Midbrain (tissue), 1 donor: ENCODE measurements around the gene NFIB.

Experiments
- DNase-seq: peaks from one replicate; lab custom pipeline; 2025; lab: John Stamatoyannopoulos, UW

Gene NFIB

GRCh38 chr9:14104496-14104895 lies 209.4 kb downstream of the NFIB start:
- no peak for DNase-seq

DNA sequence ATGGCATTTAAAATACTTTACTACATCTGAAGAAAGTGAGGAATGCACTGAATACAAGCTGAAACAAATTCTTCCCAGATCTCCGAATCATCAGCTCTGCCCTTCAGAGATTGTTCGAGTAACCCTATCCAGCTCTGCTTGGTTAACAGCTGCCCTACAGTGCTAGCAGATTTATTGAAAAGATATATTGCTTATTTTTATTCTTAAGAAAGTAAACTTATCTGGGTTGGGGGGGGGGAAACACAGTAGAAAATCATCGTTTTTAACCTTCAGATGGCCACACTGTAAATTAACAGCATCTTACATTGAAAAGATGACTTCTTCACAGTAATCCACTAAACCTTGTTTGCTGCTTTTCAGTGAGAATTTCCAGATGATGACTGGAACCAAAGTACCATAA lies 210.8 kb downstream of the NFIB start:
- DNase-seq = no peak

DNA sequence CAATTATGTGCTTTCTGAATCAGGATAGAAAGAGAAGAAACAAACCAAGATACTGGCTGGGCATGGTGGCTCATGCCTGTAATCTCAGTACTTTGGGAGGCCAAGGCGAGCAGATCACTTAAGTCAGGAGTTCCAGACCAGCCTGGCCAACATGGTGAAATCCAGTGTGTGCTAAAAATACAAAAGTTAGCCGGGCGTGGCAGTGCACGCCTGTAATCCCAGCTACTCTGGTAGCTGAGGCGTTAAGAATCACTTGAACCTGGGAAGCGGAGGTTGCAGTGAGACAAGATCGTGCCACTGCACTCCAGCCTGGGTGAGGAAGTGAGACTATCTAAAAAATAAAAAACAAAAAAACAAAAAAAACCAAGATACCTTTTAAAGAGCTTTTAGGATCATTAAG lies 214.2 kb downstream of the NFIB start:
- DNase-seq = no peak

DNA sequence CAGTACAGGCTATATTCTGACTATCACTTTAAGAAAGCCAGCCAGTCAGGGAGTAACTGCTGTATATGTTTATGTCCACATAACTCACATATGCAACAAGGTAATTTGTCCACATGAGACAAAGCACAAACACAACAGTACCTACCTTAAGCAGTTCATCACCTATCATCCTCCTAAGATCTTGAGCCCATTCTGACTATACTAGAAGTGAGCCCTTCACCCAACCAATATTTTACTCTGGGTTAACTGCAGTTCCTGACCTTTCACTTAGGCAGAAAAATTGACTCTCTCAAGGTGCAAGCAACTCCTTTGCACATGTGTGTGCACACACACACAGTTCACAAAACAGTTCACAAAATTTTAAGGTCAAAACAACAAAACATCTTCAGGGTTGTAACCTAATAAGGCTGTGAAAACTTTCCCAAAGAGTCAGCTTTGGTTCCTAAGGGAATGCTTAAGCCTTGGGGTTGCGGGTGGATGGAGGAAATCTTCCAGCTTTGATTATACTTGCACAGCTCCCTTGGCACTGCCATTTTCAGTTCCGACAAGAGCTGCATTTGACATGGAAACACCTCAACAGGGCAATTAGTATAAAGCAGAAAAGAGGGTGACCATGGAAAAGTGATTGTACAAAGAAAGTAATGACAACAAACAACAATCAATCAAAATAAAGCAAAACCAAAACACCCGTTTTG lies 215.3 kb downstream of the NFIB start:
- DNase-seq = no peak

GRCh38 chr9:14097666-14098415 lies 216.1 kb downstream of the NFIB start:
- DNase-seq = no peak

GRCh38 chr9:14097215-14097614 lies 216.7 kb downstream of the NFIB start:
- DNase-seq = no peak

GRCh38 chr9:14096258-14096922 lies 217.6 kb downstream of the NFIB start:
- no peak for DNase-seq

GRCh38 chr9:14095277-14095676 lies 218.7 kb downstream of the NFIB start:
- DNase-seq = no peak

- no peak for DNase-seq
These were observed 219.4 kb downstream of the NFIB start for GRCh38 chr9:14094491-14094890.

DNA sequence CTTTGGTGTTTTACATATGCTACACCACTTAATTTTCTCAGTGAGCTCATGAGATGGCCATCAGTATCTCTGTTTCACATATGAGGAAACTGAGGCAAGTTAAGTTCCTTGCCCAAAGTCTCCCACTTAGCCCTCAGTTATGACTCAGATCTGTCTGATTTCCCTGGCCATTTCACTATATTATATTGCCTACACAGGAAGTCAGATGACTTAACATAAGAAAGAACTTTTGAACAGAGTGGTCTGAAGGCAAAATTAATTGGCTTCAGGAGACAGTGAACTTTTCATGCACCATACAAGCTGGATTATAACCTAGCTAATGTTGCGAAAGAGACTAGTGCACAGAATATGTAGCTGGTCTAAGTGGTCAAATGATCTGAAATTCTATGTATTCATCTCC lies 221.6 kb downstream of the NFIB start:
- no peak for DNase-seq

DNA sequence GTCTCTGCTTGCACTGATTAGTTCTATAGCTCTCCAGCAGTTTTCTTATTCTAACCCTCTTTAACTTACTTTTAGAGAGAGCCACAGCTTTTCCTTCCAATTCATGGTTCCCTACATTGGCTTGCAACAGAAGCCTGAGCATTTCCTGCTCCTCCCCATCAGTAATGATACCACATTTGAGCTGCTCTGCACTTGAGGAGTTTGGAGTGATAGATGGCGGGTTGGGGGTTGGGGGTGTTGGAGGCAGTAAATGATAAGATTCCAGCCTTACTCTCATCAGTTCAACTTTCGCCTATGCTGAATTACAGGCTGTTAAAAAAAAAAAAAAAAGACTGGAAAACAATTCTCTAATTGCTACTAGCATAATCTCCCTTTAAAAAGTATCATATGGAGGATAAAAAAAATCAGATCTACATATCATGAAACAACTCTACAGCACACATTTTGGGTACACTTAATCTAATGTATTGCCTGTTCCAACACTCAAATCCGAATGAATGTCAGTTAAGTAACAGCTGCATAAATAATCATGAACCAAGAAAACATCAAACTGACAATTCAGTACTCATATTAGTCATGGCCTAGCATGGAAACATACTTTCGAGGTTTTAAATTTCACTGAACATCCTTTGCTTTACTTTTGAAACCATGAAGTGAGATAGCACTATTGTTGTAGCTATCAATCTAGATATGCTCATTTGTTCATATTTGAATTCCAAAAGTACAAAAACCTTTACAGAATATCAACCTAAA lies 224.7 kb downstream of the NFIB start:
- no peak for DNase-seq

DNA sequence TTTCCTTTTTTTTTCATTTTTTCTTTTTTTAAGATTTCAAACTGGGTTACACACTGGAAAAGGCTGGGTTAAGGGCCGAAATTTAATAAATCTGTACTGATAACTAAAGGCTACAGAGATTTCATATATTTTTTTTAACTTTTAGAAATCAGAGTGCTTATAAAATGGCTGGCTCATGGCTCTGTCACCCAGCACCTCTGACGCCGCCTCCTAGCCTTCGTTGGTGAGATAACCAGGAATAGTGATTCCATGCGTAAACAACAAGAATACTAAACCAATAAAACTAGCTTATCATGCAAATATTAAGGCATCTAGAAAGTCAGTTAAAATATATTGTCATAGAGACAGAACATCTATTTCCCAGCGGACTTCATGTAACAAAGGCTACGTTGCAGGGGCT lies 226.4 kb downstream of the NFIB start:
- no peak for DNase-seq

GRCh38 chr9:14086495-14086894 lies 227.4 kb downstream of the NFIB start:
- no peak for DNase-seq

DNA sequence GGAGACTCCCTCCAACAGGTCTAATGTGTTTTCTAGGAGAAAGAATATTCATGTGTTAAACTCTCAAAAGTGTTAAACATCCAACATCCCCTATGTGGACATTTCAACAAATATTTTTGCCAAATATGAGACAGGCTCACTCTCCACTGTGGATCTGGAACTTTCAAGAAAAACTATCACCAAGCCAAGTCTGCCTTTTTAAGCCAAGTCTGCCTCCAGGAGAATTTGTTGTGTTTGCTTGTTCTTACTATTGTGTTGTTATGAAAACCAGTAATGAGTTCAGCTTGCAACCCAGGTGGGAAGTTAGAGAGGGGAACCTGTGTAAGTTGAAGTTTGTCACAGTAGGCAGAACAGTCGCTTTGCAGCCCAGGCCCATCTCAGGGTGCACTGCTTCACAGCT lies 228.1 kb downstream of the NFIB start:
- DNase-seq = no peak

- no peak for DNase-seq
These were observed 229.1 kb downstream of the NFIB start for GRCh38 chr9:14084867-14085266.

DNA sequence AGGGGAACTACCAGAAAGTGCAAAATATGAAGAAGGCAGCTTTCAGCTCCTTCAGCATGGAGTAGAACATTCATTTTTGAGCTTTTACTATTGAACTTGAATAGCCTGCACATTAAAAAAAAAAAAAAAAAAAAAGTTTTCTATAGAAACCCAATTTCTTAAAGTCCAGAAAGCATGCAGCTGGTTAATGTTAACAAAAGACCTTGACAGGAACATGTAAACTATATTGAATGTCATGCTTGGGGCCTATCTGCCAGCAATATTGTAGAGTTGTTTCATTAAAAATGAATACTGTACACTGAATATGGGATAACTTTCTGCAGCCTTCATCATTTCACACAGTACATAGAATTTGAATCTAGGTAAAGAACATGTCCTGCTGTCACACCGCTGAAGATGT lies 230.6 kb downstream of the NFIB start:
- no peak for DNase-seq

GRCh38 chr9:14082732-14083131 lies 231.2 kb downstream of the NFIB start:
- no peak for DNase-seq

- DNase-seq = no peak
These were observed 232.2 kb downstream of the NFIB start for GRCh38 chr9:14081745-14082144.

GRCh38 chr9:14080959-14081542 lies 232.9 kb downstream of the NFIB start:
- DNase-seq = no peak

DNA sequence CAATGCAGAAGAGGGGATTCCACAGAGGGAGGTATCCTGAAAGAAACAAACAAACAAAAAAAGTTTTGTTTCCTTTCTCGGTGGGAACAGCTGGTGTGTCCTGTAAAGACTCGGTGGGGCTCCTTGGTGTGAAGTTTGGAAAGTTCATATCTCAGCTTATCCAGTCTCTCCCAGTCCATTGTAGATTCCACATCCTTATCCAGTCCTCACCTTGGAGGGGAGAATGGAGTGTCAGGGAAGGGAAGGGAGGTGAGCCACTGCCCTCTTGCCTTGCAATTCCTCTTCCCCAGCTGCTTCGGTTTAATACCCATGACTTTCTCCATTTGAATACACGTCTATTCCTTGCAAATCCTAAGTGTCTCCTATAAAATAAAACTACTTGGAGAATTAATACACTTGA lies 234.5 kb downstream of the NFIB start:
- DNase-seq = no peak

DNA sequence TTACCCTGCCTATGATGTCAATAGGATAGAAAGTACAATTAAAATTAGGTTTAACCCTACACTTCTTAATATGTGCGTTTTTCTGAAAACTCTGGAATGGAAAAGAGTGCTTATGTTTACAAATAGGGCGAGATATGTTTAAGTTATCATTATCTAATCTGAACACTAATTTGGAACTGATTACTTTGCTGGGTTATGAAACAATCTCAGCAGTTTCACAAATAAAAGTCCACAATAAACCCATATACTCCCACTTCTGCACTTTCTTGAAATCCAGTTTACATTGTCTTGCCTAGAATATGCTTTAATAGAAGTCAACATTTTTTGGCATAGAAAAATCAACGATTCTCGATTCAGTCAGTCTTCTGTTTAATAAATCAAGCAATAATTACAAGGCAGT lies 236.3 kb downstream of the NFIB start:
- DNase-seq = no peak

DNA sequence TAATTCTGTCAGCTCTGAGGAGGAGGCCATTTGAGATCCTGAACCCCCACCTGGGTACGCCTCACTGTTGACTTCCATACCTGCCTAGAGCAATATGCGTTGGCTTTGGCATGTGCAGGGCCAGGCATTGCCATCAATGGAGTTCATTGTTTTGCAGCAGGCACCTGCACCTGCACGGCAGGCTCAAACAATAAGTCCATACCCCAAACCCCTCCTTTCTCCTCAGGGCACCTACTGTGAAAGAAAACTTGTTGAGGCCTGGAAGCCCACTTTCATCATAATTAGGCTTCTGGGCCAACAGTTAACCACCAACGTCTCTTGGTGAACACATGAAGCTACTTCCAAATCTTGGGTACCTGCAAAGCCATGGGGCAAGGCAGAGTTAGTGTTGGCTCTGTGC lies 238.7 kb downstream of the NFIB start:
- DNase-seq = no peak
